ENCODE measurements around the gene FAM9C. TPM values are rescaled to one million over a fixed set of nuclear protein-coding genes. Genes with fewer than 3 reads are reported as not detected.

FAM9C gene
- total RNA-seq: not detected
- 0.07 TPM for polyA plus RNA-seq
- long read RNA-seq, donor 1: 0 reads
- long read RNA-seq, donor 2: 0 reads
- long read RNA-seq, donor 3: 0 reads
- long read RNA-seq, donor 4: 0 reads
- long read RNA-seq, donor 5: 0 reads
- long read RNA-seq, donor 6: 0 reads
- long read RNA-seq, donor 7: 0 reads
- long read RNA-seq, donor 8: 0 reads
- long read RNA-seq, donor 9: 0 reads
- long read RNA-seq, donor 10: 0 reads

DNA sequence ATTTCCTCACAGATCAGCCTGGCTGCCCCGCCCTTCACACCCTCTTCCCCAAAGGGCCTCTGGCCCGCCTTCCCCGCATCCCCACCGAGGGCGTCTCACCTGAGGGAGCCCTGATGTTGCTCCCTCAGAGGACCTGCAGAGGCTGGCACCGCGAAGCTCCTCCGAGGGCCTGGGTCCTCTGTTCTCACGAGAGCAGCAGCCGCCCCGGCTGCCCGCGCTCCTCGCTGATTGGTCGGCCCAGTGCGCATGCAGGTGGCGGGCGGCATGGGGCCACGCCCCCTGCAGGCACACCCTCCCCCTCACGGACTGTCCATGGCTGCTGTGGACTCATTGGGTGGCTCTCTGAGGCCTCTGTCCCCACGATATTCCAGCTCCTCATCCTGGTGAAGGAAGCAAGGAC is at the start of gene FAM9C:
FAM9C (minus strand) TSS at position 180 of the 400 bp plus-strand sequence. CDS start 831 bp downstream, outside the sequence.
- H3K36me3 ChIP-seq (ENCODE audit: control insufficient read depth in 2 of 2, insufficient read depth in 2 of 2, low read length in 1 of 2): no peaks in the 10 kb centered on the region
- H3K4me1 ChIP-seq (ENCODE audit: control insufficient read depth in 2 of 2, insufficient read depth in 2 of 2, low read length in 2 of 2): no peaks in the 10 kb centered on the region
- H3K27me3 ChIP-seq (ENCODE audit: control insufficient read depth in 2 of 2, insufficient read depth in 1 of 2, low read length in 1 of 2): no peaks in the 10 kb centered on the region
- H3K9me3 ChIP-seq (ENCODE audit: control insufficient read depth in 2 of 2, insufficient read depth in 1 of 2, low read length in 1 of 2): peaks cover 0 to 4% of the 10 kb centered on the region in 2 donors
- WGBS: 97% methylated on average over 21 of the region's 21 CpGs
- no peak within 1 kb of the TSS for H3K27ac ChIP-seq (ENCODE audit: low read depth in 1 of 2, low read length in 1 of 2)
- H3K4me3 ChIP-seq (ENCODE audit: low read length in 2 of 2): no peak within 1 kb of the TSS
- DNase-seq (ENCODE audit: low read depth in 6 of 9, low spot score in 9 of 9): no peak

- Histone ChIP-seq H3K4me3 (ENCODE audit: low read length in 2 of 2) (no peak overlapping the region), H3K27me3 (ENCODE audit: control insufficient read depth in 2 of 2, insufficient read depth in 1 of 2, low read length in 1 of 2) (no peaks in the 10 kb centered on the region), H3K9me3 (ENCODE audit: control insufficient read depth in 2 of 2, insufficient read depth in 1 of 2, low read length in 1 of 2) (no peaks in the 10 kb centered on the region), H3K27ac (ENCODE audit: low read depth in 1 of 2, low read length in 1 of 2) (peak overlapping the region in 1 of 2 donors; percentile 49), H3K36me3 (ENCODE audit: control insufficient read depth in 2 of 2, insufficient read depth in 2 of 2, low read length in 1 of 2) (no peaks in the 10 kb centered on the region), H3K4me1 (ENCODE audit: control insufficient read depth in 2 of 2, insufficient read depth in 2 of 2, low read length in 2 of 2) (peaks cover 12 to 41% of the 10 kb centered on the region in 2 donors)
- WGBS: 88% methylated on average over 6 of the region's 6 CpGs
- no peak for DNase-seq (ENCODE audit: low read depth in 6 of 9, low spot score in 9 of 9)
These were observed 49.2 kb upstream of the FAM9C start for GRCh38 chrX:13093529-13094140.

- Histone ChIP-seq H3K27ac (ENCODE audit: low read depth in 1 of 2, low read length in 1 of 2) (peak overlapping the region; percentile 94 to 97), H3K4me3 (ENCODE audit: low read length in 2 of 2) (peak overlapping the region in 1 of 2 donors; percentile 3), H3K4me1 (ENCODE audit: control insufficient read depth in 2 of 2, insufficient read depth in 2 of 2, low read length in 2 of 2) (peaks cover 12 to 51% of the 10 kb centered on the region in 2 donors), H3K36me3 (ENCODE audit: control insufficient read depth in 2 of 2, insufficient read depth in 2 of 2, low read length in 1 of 2) (no peaks in the 10 kb centered on the region), H3K27me3 (ENCODE audit: control insufficient read depth in 2 of 2, insufficient read depth in 1 of 2, low read length in 1 of 2) (no peaks in the 10 kb centered on the region), H3K9me3 (ENCODE audit: control insufficient read depth in 2 of 2, insufficient read depth in 1 of 2, low read length in 1 of 2) (no peaks in the 10 kb centered on the region)
- 5% methylated on average over 7 of the region's 7 CpGs for WGBS
- peak in 7 of 9 donors; percentile 46 to 86 (median 65) for DNase-seq (ENCODE audit: low read depth in 6 of 9, low spot score in 9 of 9)
These were observed 48.1 kb upstream of the FAM9C start for GRCh38 chrX:13092455-13092941.

GRCh38 chrX:13091111-13091765 is 46.8 kb upstream of the FAM9C start:
- Histone ChIP-seq H3K27ac (ENCODE audit: low read depth in 1 of 2, low read length in 1 of 2) (peak overlapping the region; percentile 79 to 97), H3K27me3 (ENCODE audit: control insufficient read depth in 2 of 2, insufficient read depth in 1 of 2, low read length in 1 of 2) (no peaks in the 10 kb centered on the region), H3K9me3 (ENCODE audit: control insufficient read depth in 2 of 2, insufficient read depth in 1 of 2, low read length in 1 of 2) (no peaks in the 10 kb centered on the region), H3K4me3 (ENCODE audit: low read length in 2 of 2) (peak overlapping the region; percentile 8 to 17), H3K4me1 (ENCODE audit: control insufficient read depth in 2 of 2, insufficient read depth in 2 of 2, low read length in 2 of 2) (peaks cover 12 to 61% of the 10 kb centered on the region in 2 donors), H3K36me3 (ENCODE audit: control insufficient read depth in 2 of 2, insufficient read depth in 2 of 2, low read length in 1 of 2) (no peaks in the 10 kb centered on the region)
- peak in 5 of 9 donors; percentile 47 to 86 (median 65) for DNase-seq (ENCODE audit: low read depth in 6 of 9, low spot score in 9 of 9)
- 8% methylated on average over 6 of the region's 6 CpGs for WGBS

GRCh38 chrX:13090339-13091110 is 46.1 kb upstream of the FAM9C start:
- Histone ChIP-seq H3K4me1 (ENCODE audit: control insufficient read depth in 2 of 2, insufficient read depth in 2 of 2, low read length in 2 of 2) (peaks cover 12 to 61% of the 10 kb centered on the region in 2 donors), H3K9me3 (ENCODE audit: control insufficient read depth in 2 of 2, insufficient read depth in 1 of 2, low read length in 1 of 2) (no peaks in the 10 kb centered on the region), H3K36me3 (ENCODE audit: control insufficient read depth in 2 of 2, insufficient read depth in 2 of 2, low read length in 1 of 2) (no peaks in the 10 kb centered on the region), H3K27ac (ENCODE audit: low read depth in 1 of 2, low read length in 1 of 2) (peak overlapping the region; percentile 77 to 97), H3K4me3 (ENCODE audit: low read length in 2 of 2) (peak overlapping the region; percentile 17 to 18), H3K27me3 (ENCODE audit: control insufficient read depth in 2 of 2, insufficient read depth in 1 of 2, low read length in 1 of 2) (no peaks in the 10 kb centered on the region)
- DNase-seq (ENCODE audit: low read depth in 6 of 9, low spot score in 9 of 9): peak in 3 of 9 donors; percentile 19 to 63 (median 24)
- 48% methylated on average over 14 of the region's 14 CpGs for WGBS

DNA sequence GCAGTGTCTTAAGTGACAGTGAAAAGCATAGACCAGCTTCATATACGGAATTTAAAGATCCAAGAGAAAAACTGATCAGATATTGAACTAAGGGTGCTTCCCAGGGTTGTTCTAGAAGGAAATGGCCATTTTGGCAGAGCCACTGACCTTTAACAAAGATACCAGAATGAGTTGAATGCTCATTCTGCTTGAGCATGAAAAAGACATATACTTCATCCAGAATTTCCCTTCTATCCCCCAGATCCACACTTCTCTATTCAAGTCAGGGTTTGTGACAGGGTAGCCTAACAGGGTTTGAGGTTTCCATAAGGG is 45.6 kb upstream of the FAM9C start:
- H3K27ac ChIP-seq (ENCODE audit: low read depth in 1 of 2, low read length in 1 of 2): peak overlapping the region; percentile 77 to 97
- H3K36me3 ChIP-seq (ENCODE audit: control insufficient read depth in 2 of 2, insufficient read depth in 2 of 2, low read length in 1 of 2): no peaks in the 10 kb centered on the region
- H3K4me1 ChIP-seq (ENCODE audit: control insufficient read depth in 2 of 2, insufficient read depth in 2 of 2, low read length in 2 of 2): peaks cover 12 to 66% of the 10 kb centered on the region in 2 donors
- peak overlapping the region in 1 of 2 donors; percentile 18 for H3K4me3 ChIP-seq (ENCODE audit: low read length in 2 of 2)
- WGBS: 84% methylated on average over 1 of the region's 1 CpG
- no peaks in the 10 kb centered on the region for H3K27me3 ChIP-seq (ENCODE audit: control insufficient read depth in 2 of 2, insufficient read depth in 1 of 2, low read length in 1 of 2)
- DNase-seq (ENCODE audit: low read depth in 6 of 9, low spot score in 9 of 9): no peak
- H3K9me3 ChIP-seq (ENCODE audit: control insufficient read depth in 2 of 2, insufficient read depth in 1 of 2, low read length in 1 of 2): no peaks in the 10 kb centered on the region

GRCh38 chrX:13088156-13088487 is 43.7 kb upstream of the FAM9C start:
- H3K4me3 ChIP-seq (ENCODE audit: low read length in 2 of 2): peak overlapping the region; percentile 54 to 62
- 2% methylated on average over 5 of the region's 5 CpGs for WGBS
- DNase-seq (ENCODE audit: low read depth in 6 of 9, low spot score in 9 of 9): peak in 3 of 9 donors; percentile 47 to 78 (median 47)
- H3K36me3 ChIP-seq (ENCODE audit: control insufficient read depth in 2 of 2, insufficient read depth in 2 of 2, low read length in 1 of 2): no peaks in the 10 kb centered on the region
- H3K27ac ChIP-seq (ENCODE audit: low read depth in 1 of 2, low read length in 1 of 2): peak overlapping the region; percentile 97
- H3K9me3 ChIP-seq (ENCODE audit: control insufficient read depth in 2 of 2, insufficient read depth in 1 of 2, low read length in 1 of 2): no peaks in the 10 kb centered on the region
- H3K4me1 ChIP-seq (ENCODE audit: control insufficient read depth in 2 of 2, insufficient read depth in 2 of 2, low read length in 2 of 2): peaks cover 9 to 67% of the 10 kb centered on the region in 2 donors
- H3K27me3 ChIP-seq (ENCODE audit: control insufficient read depth in 2 of 2, insufficient read depth in 1 of 2, low read length in 1 of 2): no peaks in the 10 kb centered on the region

DNA sequence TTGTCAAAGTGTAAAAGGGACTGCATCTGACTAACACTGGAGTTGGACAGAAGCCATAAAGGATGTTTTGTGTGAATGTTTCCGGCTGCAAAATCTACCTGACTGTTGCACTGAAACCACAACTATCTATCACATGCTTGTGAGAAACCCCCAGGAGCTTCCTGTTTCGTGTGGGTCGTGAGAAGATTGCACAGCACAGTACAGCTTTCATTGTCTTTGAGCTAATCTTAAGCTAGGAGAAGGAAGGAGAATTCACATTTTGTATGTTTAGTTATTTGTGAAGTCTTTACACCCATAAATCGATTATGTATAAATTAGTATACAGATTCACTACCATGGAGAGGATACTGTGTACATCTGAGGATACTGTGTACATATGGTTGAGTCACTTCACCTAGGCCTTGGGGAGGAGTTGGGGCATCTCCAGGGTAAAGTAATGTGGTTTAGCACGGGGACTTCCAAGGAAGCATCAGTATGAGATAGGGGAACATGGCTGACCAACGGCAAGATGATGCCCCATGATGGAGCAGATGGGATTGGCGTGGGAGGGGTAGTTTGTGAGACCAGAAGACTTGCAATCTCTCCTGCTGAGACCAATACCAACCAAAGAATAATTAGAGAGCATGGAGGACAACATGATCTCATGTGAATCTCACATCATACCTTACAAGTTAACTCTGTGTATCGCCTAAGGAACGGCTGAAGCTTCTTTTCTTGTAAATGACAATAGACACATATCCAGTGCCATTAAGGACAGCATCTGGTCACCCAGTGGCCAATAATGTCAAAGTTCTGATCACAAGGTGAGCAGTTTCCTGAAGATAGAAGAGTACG is 43.1 kb upstream of the FAM9C start:
- peak in 8 of 9 donors; percentile 64 to 94 (median 80) for DNase-seq (ENCODE audit: low read depth in 6 of 9, low spot score in 9 of 9)
- H3K27ac ChIP-seq (ENCODE audit: low read depth in 1 of 2, low read length in 1 of 2): peak overlapping the region; percentile 97
- WGBS: 15% methylated on average over 10 of the region's 10 CpGs

More for the DNA sequence above, 43.1 kb upstream of the FAM9C start:
- H3K9me3 ChIP-seq (ENCODE audit: control insufficient read depth in 2 of 2, insufficient read depth in 1 of 2, low read length in 1 of 2): no peaks in the 10 kb centered on the region
- no peaks in the 10 kb centered on the region for H3K36me3 ChIP-seq (ENCODE audit: control insufficient read depth in 2 of 2, insufficient read depth in 2 of 2, low read length in 1 of 2)
- peak overlapping the region; percentile 54 to 62 for H3K4me3 ChIP-seq (ENCODE audit: low read length in 2 of 2)
- no peaks in the 10 kb centered on the region for H3K27me3 ChIP-seq (ENCODE audit: control insufficient read depth in 2 of 2, insufficient read depth in 1 of 2, low read length in 1 of 2)
- peaks cover 4 to 65% of the 10 kb centered on the region in 2 donors for H3K4me1 ChIP-seq (ENCODE audit: control insufficient read depth in 2 of 2, insufficient read depth in 2 of 2, low read length in 2 of 2)
